ENCODE data around the gene ABCD3.

The ABCD3 gene

GRCh38 chr1:94550800-94551241 is 132.6 kb downstream of the ABCD3 start:
- H3K9me3 ChIP-seq (ENCODE audit: severe bottlenecking): no peaks in the 10 kb centered on the region
- H3K27ac ChIP-seq: no peak overlapping the region
- no peak for DNase-seq
- H3K4me3 ChIP-seq (ENCODE audit: low read depth, low read length): no peak overlapping the region
- no peaks in the 10 kb centered on the region for H3K27me3 ChIP-seq (ENCODE audit: insufficient read depth, low read depth, severe bottlenecking)
- TF ChIP-seq CTCF (IDR thresholded peaks at IDR 0.05; ENCODE audit: low read depth, low read length): no peak
- H3K36me3 ChIP-seq: no peaks in the 10 kb centered on the region

GRCh38 chr1:94551449-94551848 is 133.3 kb downstream of the ABCD3 start:
- H3K4me3 ChIP-seq (ENCODE audit: low read depth, low read length): no peak overlapping the region
- H3K9me3 ChIP-seq (ENCODE audit: severe bottlenecking): no peaks in the 10 kb centered on the region
- H3K27me3 ChIP-seq (ENCODE audit: insufficient read depth, low read depth, severe bottlenecking): no peaks in the 10 kb centered on the region
- no peak overlapping the region for H3K27ac ChIP-seq
- no peak for TF ChIP-seq CTCF (IDR thresholded peaks at IDR 0.05; ENCODE audit: low read depth, low read length)
- DNase-seq: no peak
- H3K36me3 ChIP-seq: no peaks in the 10 kb centered on the region

GRCh38 chr1:94552071-94552586 is 133.9 kb downstream of the ABCD3 start:
- no peak overlapping the region for H3K27ac ChIP-seq
- H3K27me3 ChIP-seq (ENCODE audit: insufficient read depth, low read depth, severe bottlenecking): no peaks in the 10 kb centered on the region
- no peaks in the 10 kb centered on the region for H3K9me3 ChIP-seq (ENCODE audit: severe bottlenecking)
- H3K4me3 ChIP-seq (ENCODE audit: low read depth, low read length): no peak overlapping the region
- no peak for DNase-seq
- no peaks in the 10 kb centered on the region for H3K36me3 ChIP-seq
- TF ChIP-seq CTCF (IDR thresholded peaks at IDR 0.05; ENCODE audit: low read depth, low read length): no peak

- no peak overlapping the region for H3K4me3 ChIP-seq (ENCODE audit: low read depth, low read length)
- H3K9me3 ChIP-seq (ENCODE audit: severe bottlenecking): no peaks in the 10 kb centered on the region
- H3K36me3 ChIP-seq: no peaks in the 10 kb centered on the region
- no peak for TF ChIP-seq CTCF (IDR thresholded peaks at IDR 0.05; ENCODE audit: low read depth, low read length)
- H3K27ac ChIP-seq: no peak overlapping the region
- H3K27me3 ChIP-seq (ENCODE audit: insufficient read depth, low read depth, severe bottlenecking): no peaks in the 10 kb centered on the region
- no peak for DNase-seq
These were observed 135.1 kb downstream of the ABCD3 start for GRCh38 chr1:94553323-94553730.

- no peak for TF ChIP-seq CTCF (IDR thresholded peaks at IDR 0.05; ENCODE audit: low read depth, low read length)
- H3K27me3 ChIP-seq (ENCODE audit: insufficient read depth, low read depth, severe bottlenecking): no peaks in the 10 kb centered on the region
- H3K27ac ChIP-seq: no peak overlapping the region
- H3K4me3 ChIP-seq (ENCODE audit: low read depth, low read length): no peak overlapping the region
- H3K36me3 ChIP-seq: no peaks in the 10 kb centered on the region
- H3K9me3 ChIP-seq (ENCODE audit: severe bottlenecking): no peaks in the 10 kb centered on the region
- no peak for DNase-seq
These were observed 135.7 kb downstream of the ABCD3 start for GRCh38 chr1:94553931-94554330.

- Histone ChIP-seq H3K36me3 (no peaks in the 10 kb centered on the region), H3K4me3 (ENCODE audit: low read depth, low read length) (no peak overlapping the region), H3K27me3 (ENCODE audit: insufficient read depth, low read depth, severe bottlenecking) (no peaks in the 10 kb centered on the region), H3K27ac (no peak overlapping the region), H3K9me3 (ENCODE audit: severe bottlenecking) (no peaks in the 10 kb centered on the region)
- DNase-seq: no peak
- TF ChIP-seq CTCF (IDR thresholded peaks at IDR 0.05; ENCODE audit: low read depth, low read length): peak; percentile 16; the same call in 1 of the 2 replicates
These were observed 136.4 kb downstream of the ABCD3 start for GRCh38 chr1:94554580-94554979.

All from WERI-Rb-1 (cell line).